GM18858 (cell line): ENCODE results near the gene LGMN.
"Not testable (repeated sequence)": the region's sequence is repeated elsewhere in the genome, so short reads cannot be mapped to it uniquely, and the experiment has no call there.

Experiments used
- ATAC-seq: cut with Tn5 transposase; IDR thresholded peaks from one replicate; pipeline ENCODE4 v1.9.1; 2021; ENCODE audit not compliant: unreplicated experiment

Gene LGMN

DNA sequence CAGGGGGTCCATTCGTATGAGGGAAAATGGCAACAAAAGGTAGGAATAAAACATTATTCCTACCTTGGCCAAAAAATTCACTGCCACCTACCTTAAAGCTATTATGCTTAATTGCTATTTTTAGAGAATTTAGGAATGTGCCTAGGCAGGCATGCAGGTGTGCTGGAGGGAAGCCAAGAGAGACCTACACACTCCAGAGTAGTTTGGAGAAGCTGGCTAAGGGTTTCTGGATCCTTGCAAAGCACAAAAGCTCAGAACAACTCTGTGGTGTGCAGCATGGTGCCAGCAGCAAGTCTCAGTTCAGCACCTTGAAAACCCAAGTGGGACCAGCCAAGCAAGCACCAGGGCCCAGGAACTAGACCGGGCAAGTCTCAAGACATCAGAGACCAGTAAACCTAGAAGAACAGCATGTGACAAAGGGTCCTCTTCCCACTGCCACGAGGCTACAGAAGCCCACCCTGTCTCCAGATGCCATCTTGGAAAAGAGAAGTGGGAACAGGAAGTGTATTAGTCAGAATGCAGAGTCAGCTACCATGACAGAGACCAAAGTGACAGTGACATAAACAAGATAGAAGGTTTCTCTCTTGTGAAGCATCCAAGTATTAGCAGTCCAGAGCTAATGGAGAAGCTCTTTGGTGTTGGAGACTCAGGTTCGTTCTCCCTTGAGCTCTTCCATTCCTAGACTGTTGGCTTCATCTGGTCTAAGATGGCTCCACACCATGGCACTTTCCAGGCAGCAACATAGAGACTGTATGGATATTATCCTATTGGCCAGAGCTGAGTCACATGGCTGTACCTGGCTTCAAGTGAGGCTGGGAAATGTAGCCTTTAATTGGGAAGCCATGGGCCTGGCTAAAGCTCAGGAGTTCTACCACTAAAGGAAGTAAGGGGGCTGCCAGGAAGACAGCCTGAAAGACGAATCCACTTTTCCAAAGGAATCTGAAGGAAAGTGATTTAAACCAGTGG, 15.5 kb upstream of the LGMN start:
- not testable (repeated sequence) for ATAC-seq

DNA sequence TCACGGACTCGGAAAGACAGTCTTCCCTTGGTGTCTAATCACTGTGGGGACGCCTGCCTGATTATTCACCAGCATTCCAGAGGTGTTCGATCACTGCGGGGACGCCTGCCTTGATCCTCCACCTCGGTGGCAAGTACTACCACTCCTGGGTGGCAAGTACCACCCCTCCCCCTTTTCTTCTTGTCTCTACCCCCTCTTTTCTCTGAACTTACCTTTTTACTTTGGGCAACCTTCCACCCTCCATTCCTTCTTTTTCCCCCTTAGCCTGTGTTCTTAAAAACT, 12.0 kb upstream of the LGMN start:
- no peak for ATAC-seq

DNA sequence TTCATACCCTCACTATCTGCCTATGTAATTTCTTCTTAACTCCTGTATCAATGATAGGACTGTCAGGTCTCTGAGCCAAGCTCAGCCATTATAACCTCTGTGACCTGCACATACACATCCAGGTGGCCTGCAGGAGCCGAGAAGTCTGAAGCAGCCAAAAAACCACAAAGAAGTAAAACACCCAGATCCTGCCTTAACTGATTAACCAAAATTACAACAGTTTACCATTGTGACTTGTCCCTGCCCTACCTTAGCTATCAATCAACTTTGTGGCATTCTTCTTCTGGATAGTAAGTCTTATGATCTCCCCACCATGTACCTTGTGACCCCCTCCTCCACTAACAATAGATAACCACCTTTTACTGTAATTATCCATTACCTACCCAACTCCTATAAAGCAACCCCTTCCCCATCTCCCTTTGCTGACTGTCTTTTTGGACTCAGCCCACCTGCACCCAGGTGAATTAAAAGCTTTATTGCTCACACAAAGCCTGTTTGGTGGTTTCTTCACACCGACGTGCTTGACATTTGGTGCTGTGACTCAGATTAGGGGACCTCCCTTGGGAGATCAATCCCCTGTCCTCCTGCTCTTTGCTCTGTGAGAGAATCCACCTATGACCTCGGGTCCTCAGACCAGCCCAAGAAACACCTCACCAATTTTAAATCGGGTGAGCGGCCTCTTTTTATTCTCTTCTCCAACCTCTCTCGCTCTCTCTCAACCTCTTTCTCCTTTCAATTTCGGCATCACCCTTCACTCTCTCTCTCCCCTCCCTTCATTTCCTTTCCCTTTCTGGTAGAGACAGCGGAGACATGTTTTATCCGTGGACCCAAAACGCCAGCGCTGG, 11.5 kb upstream of the LGMN start:
- peak; percentile 42 for ATAC-seq

DNA sequence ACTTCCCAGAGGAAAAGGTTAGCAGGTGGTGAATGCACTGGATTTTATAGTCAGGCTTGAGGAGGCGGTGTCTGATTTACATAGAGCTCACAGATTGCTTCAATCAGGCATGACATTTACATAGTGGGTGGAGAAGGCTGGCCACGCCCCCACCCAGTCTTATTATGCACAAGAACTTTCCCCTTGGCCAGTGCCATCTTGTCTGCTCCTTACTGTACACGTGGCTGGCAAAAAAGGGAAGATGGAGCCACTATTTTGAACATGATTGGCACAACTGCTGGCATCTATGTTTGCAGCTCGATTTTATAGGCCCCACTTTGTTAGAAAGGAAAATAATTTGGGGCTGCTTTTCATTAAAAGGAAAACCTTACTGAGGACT, 10.9 kb upstream of the LGMN start:
- no peak for ATAC-seq

DNA sequence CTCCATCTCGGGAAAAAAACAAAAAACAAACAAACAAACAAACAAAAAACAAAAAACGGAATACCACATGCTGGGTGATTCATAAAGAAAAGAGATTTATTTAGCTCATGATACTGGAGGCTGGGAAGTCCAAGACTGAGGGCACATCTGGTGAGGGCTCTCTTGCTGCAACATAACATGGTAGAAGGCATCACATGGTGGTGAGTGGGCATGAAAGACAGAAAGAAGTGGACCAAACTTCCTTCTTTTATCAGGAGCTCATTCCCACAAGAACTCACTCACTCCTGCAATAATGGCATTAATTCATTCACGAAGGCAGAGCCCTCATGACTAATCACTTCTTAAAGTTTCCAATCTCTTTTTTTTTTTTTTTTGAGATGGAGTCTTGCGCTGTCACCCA, 8.0 kb upstream of the LGMN start:
- ATAC-seq: no peak

DNA sequence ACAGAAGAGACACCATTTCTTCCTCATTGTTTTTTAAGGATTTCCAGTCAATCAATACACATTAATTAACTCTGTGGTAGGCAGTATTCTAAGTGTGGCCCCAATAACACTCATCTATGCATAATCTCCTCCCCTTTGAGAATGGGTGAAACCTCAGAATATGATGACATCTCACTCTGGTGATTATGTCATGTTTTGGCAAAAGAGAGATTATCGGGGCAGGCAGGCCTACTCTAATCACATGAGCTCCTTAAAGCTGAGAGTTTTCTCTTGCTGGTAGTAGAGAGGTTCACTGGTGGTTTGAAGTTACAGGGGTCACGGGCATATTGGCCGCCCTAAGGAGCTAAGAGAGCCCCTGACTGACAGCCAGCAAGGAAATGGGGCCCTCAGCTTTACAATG, 7.1 kb upstream of the LGMN start:
- ATAC-seq: no peak

DNA sequence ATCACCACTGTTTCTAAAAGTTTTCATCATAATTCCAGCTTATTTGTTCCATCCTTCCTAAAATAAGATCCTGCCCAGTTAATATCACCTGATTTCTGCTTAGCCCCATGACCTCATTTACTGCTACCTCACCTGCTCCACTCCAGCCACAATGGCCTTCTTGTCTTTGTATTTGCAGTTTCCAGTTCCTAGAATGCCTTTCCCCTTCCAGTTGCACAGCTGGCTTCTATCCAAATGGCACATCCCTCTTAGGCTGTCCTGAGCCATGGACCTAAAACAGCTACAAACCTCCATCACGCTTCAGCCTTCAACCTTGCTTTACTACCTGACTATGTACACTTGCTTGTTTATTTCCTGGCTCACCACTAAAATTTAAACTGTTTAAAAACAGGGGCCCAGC, 6.5 kb upstream of the LGMN start:
- no peak for ATAC-seq

DNA sequence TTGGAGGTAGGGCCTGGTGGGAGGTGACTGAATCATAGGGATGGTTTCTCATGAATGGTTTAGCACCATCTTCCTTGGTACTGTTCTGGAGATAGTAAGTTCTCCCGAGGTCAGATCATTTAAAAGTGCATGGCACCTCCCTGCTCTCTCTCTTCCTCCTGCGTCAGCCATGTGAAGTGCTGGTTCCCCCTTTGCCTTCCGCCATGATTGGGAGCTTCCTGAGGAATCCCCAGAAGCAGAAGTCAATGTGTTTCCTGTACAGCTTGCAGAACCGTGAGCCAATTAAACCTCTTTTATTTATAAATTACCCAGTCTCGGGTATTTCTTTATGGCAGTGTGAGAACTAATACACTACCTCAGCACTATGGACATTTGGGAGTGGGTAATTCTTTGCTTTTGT, 4.8 kb upstream of the LGMN start:
- ATAC-seq: no peak

DNA sequence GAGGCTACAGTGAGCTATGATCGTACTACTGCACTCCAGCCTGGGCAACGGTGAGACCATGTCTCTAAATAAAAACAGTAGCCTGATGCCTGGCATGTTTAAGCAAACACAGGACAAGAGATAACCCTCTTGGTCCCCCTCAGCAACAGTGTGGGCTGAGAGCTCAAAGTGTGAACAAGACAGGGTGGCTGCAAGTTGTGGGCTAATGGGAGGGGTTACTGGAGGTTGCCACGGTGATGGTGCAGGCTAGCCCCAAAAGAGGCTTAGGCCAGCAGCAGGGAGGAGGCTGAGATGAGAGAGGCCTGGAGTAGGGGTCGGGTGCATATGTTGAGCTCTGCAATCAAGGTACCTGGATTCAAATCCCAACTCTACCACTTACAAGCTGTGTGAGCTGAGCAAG, 3.4 kb upstream of the LGMN start:
- no peak for ATAC-seq

DNA sequence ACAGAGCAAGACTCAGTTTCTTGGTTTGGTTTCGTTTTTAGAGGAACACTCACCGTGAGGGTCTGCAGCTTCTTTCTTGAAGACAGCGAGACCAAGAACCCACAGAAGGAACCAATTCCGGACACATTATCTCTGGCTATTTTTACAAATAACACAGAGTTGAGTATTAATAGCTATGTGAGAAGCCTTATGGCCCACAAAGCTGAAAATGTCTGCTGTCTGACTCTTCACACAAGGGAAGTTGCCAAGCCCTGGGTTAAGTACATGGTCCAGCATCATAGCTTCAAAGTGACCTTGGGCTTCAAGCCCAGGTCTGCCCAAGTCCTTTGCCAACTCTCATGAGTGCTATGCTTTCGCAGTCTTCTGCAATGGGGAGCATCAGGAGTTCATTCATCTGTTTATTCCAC, 2.6 kb upstream of the LGMN start:
- no peak for ATAC-seq

DNA sequence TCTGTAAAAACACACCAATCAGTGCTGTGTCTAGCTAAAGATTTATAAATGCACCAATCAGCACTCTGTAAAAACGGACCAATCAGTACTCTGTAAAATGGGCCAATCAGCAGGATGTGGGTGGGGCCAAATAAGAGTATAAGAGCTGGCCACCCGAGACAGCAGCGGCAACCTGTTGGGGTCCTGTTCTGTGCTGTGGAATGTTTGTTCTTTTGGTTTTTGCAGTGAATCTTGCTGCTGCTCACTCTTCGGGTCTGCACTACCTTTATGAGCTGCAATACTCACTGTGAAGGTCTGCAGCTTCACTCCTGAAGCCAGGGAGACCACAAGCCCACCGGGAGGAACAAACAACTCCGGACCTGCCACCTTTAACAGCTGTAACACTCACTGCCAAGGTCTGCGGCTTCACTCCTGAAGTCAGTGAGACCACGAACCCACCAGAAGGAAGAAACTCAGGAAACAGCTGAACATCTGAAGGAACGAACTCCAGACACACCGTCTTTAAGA, 1.8 kb upstream of the LGMN start:
- not testable (repeated sequence) for ATAC-seq

DNA sequence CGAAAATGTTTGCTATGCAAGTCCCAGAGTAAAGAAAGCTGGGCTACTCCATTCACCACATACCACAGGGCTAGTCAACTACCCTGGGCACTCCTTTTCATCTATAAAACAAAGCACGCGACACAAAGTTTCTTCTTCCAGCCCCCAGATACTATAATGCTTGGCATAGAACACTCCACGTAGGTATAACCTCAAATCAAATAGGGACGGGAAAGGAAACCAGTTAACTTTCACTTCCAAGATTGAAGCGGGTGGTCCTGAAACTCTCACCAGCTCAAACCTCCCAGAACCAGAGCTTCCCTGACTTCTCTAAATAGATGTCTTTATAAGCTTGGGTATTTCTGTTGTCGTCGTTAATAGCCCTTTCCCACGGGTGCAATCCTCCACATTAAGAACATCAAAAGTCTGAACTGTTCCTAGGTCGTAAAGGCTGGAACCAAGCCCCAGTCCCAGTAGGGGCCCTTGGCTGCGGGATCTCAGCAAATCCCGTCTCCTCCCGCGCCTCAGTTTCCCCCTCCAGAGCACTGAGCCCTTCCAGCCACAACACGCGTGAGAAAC, 647 bp downstream of the LGMN start:
- no peak for ATAC-seq

DNA sequence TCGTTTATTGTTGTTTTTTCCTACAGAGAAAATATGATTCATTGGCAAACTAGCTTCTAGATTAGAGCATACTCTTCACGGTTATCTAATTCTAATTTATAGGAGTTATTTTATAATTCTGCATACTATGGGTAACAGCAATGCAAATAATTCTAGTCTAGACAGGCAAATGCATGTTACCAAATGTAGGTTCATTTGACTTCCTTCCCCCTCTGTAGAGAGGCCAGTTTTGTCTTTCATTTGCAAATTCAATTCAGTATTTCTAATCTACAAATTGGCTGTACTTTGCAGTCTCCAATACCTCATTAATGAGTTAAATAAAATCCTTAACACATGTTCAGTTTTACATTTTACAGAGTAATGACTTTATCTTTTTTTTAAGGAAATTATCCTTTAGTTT, 4.2 kb downstream of the LGMN start:
- no peak for ATAC-seq

DNA sequence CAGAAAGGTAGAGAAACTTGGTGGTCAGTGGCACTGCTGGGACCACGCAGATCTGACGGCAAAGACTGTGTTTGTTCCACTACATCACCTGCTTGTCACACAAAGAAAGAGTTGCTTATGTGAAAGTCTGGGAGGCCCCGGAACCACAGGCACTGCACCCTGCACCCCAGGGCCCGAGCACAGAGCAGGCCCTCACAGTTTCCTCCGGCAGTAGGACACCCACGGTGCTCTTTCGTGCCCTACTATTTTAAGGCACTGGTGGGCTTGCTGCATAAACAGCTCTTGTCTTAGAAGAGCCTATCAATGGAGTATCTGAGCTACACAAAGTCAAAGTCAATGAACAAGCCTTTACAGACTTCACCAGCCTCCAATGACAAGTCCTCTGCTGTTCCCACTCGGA, 8.0 kb downstream of the LGMN start:
- no peak for ATAC-seq

DNA sequence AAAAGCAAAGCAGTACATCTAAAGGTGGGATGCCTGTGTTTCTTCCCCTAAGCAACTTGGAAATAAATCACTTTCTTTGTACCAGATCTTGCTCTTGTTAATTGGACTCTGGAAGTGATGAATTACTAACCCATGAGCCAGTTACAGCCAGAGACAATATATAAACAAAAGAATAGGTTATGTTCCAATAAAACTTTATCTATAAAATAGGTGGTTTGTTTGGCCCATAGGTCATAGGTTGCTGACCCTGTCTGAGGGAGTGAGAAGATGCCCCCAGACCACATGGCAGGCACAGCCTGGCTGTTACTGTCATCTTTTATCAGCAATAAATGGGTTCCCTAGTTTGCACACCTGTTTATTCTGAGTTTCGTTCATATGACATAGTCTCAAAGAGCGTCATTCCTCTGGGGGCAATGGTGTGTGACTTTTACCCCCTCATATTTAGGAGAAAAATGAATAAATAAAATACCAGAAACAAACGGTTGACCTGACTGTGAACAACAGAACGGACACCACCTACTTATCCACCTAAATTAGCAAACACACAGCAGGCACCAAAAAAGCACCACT, 10.7 kb downstream of the LGMN start:
- no peak for ATAC-seq

DNA sequence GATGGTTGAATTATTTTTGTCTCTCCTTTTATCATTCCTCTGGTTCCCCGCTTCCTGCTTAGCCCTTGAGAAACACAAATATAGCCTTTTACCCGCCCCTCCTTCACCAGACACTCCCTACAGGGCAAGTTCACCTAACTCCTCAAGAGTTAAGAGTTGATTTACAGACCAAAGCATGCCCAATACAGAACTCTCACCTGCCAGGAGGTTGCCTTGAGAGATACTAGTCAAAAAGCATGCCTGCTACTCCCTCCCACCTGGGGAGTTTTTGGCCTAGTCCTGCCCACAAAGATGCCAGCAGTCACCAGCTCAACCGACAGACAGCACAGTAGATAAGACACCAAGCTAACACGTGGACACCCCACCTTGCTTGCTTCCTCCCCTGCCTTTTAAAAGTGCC, 11.2 kb downstream of the LGMN start:
- ATAC-seq: no peak

DNA sequence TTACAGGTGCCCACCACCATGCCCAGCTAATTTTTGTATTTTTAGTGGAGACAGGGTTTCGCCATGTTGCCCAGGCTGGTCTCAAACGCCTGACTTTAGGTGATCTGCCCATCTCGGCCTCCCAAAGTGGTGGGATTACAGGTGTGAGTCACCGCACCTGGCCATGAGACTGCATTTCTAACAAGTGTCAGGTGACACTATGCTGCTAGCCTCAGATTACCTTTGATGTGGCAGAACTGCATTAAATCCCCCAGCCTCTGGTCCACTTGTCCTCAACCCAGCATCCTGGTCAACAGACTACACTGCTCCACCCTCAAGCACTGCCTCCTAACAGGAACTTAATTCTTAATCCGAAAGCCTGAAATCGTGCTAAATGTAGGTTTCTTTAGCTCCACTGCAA, 13.1 kb downstream of the LGMN start:
- ATAC-seq: no peak

DNA sequence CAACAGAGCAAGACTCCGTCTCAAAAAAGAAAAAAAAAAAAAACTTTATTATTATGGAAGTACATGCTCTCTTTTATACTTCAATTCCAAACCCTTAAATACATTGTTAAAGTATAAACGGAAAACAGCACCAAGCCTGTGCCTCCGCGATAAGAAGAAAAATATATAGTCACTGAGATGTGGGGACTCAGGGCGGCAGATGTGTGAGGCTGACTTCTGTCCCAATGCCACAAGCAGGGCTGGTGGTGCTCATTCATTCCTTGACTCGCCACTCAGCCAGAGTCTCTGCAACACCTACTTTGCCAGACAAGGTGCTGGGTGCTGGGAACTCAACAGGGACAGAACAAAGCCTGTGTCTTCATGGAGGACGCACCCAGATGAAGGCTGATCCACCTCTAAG, 13.8 kb downstream of the LGMN start:
- ATAC-seq: no peak

DNA sequence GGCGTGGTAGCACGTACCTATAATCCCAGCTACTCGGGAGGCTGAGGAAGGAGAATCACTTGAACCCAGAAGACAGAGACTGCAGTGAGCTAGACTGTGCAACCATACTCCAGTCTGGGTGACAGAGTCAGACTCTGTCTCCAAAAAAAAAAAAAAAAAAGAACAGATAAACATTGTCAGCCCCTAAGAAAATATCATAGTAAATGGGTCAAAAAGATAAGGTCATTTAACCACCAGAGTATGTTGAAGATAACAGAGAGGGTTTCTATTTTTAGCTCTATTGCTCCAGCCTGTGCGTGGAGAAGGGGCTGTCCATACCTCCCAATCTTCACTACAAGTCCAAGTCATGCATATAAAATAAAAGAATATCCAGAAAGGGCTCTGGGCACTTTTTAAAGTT, 15.4 kb downstream of the LGMN start:
- no peak for ATAC-seq

DNA sequence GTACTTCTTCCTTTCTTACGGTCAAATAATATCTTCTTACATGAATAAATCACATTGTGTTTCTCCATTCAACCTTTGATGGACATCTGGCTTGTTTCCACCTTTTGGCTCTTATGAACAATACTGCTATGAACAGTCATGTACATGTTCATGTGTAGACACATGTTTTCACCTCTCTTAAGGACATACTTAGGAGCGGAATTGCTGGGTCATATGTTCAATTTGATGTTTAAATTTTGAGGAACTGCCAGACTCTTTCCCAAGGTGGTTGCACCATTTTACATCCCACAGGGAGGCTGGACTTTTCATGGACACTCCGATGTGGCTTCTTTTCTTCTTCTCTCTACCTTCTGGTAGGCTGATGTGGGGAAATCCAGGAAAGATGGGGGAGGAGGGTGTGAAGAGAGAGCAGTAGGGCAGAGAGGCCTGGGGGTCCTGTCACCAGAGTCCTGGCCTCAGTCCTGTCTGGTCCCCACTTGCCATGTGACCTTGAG, 16.8 kb downstream of the LGMN start:
- no peak for ATAC-seq

DNA sequence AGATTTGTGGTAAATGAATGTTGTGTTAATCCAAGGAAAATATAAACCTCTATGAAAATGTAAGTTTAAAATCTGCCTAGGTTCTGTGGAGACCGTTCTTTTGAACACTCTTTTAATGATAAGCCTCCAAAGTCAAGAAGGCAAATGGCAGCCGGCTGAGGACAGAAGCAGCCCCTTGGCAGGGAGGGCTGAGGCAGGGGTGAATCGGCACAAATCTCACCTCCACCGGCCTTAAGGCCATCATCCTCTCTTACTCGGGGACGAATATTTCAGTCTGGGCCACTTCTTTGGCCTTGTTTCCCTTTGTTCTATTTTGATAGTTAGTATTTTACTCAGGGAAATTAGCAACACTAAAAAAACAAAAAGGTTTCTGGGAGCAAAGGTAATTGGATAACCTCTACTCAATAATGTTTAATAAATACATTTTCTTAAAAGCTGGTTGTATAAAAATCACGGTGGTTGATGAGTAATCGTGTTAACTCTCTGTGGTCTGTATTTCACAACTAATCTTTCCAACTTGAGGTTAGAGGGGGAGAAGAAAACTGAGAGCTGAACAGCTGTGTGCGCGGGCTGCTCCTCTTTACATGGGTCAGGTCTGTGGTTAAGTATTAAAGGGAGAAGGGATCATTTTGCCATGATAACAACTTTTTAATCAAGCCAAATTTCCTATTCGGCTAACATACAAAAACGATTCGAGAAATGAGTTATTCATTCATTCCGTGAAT, 18.6 kb downstream of the LGMN start:
- ATAC-seq: peak; percentile 65
